T-cell (primary cell): ENCODE results near the gene NDUFV3. TPM values are rescaled to one million over a fixed set of nuclear protein-coding genes. Genes with fewer than 3 reads are reported as not detected.
"Not testable (repeated sequence)": the region's sequence is repeated elsewhere in the genome, so short reads cannot be mapped to it uniquely, and the experiment has no call there.

ENCODE experiments used
- ATAC-seq, 4 experiments: fragments of 200-7000 bp in 3 of 4; fragments of 150-1000 bp in 1 of 4; cut with Tn5 transposase; replicated peaks in 1 of 4; 1 replicate in 3 of 4; 2 replicates in 1 of 4; pipeline ENCODE4 v1.10.0; 2021; ENCODE audit warnings: moderate library complexity in 3 of 4, mild to moderate bottlenecking in 2 of 4, moderate number of reproducible peaks in 1 of 4
- CTCF ChIA-PET, 2 donors: fragments of 300-600 bp; sonication (Branson Sonifier 250); formaldehyde crosslinking; loops; one replicate each; lab custom pipeline; 2022; ENCODE audit warnings: antibody characterized with exemption in 2 of 2; lab: Charles Lee
- POLR2A ChIA-PET, 2 donors: fragments of 300-600 bp; sonication (Branson Sonifier 250); formaldehyde crosslinking; loops; one replicate each; lab custom pipeline; 2022; ENCODE audit warnings: antibody characterized with exemption in 2 of 2; lab: Charles Lee
- DNase-seq, 35 experiments: peaks; one replicate each; pipeline versions ENCODE4 v3.0.0 to v3.0.0-alpha.2; 2013 to 2023
- H3K27ac ChIP-seq: one replicate; pipeline ENCODE4 v1.5.1; 2013; ENCODE audit warnings: low read length
- H3K27me3 ChIP-seq, 2 experiments: replicated peaks in 1 of 2; 1 replicate in 1 of 2; 2 replicates in 1 of 2; pipeline versions ENCODE4 v1.6.1 to v1.7.0; 2013; ENCODE audit warnings: low read length in 1 of 2, mixed read lengths in 1 of 2; ENCODE audit not compliant: control insufficient read depth in 2 of 2, insufficient read depth in 2 of 2; ENCODE audit errors: extremely low read depth in 1 of 2
- H3K36me3 ChIP-seq, 2 donors: 1 replicate in 1 of 2; 2 replicates in 1 of 2; pipeline versions ENCODE4 v1.6.1 to v1.7.0; 2013; ENCODE audit warnings: low read length in 1 of 2; ENCODE audit not compliant: control insufficient read depth in 2 of 2, insufficient read depth in 1 of 2; ENCODE audit errors: extremely low read depth in 1 of 2
- H3K4me1 ChIP-seq, 2 experiments: 1 replicate in 1 of 2; 2 replicates in 1 of 2; pipeline versions ENCODE4 v1.6.1 to v1.7.0; 2013; ENCODE audit warnings: low read length in 2 of 2, mixed read lengths in 1 of 2; ENCODE audit not compliant: insufficient read depth in 2 of 2, control insufficient read depth in 1 of 2; ENCODE audit errors: extremely low read depth in 1 of 2
- H3K4me3 ChIP-seq, 2 donors: 1 replicate in 1 of 2; 2 replicates in 1 of 2; pipeline versions ENCODE4 v1.5.1 to v1.7.0; 2013; ENCODE audit warnings: mild to moderate bottlenecking in 2 of 2, low read length in 1 of 2, moderate library complexity in 1 of 2; ENCODE audit not compliant: control insufficient read depth in 1 of 2; ENCODE audit errors: extremely low read depth in 1 of 2
- H3K9me3 ChIP-seq: 2 replicates; pipeline ENCODE4 v1.7.0; 2013
- H3K27ac Mint-ChIP-seq, 2 donors: one replicate each; pipeline ENCODE4 v1.8.0; 2020 to 2021; ENCODE audit warnings: mild to moderate bottlenecking in 2 of 2, mixed read lengths in 2 of 2
- H3K27me3 Mint-ChIP-seq, 2 donors: one replicate each; pipeline ENCODE4 v1.8.0; 2021 to 2022; ENCODE audit warnings: mixed read lengths in 2 of 2
- H3K36me3 Mint-ChIP-seq: one replicate; pipeline ENCODE4 v1.8.0; 2021; ENCODE audit warnings: mixed read lengths
- H3K4me1 Mint-ChIP-seq, 3 donors: one replicate each; pipeline ENCODE4 v1.8.0; 2020 to 2022; ENCODE audit warnings: mixed read lengths in 3 of 3, mild to moderate bottlenecking in 1 of 3
- H3K4me3 Mint-ChIP-seq, 3 donors: one replicate each; pipeline ENCODE4 v1.8.0; 2020 to 2022; ENCODE audit warnings: mild to moderate bottlenecking in 3 of 3, mixed read lengths in 3 of 3, moderate library complexity in 3 of 3
- H3K9me3 Mint-ChIP-seq, 3 donors: one replicate each; pipeline ENCODE4 v1.8.0; 2020 to 2022; ENCODE audit warnings: mixed read lengths in 3 of 3
- WGBS: methylation state at CpG from one replicate; pipeline ENCODE4 v1.1.5; 2013; ENCODE audit warnings: missing lambda C conversion rate; ENCODE audit not compliant: insufficient coverage; 5-methylcytosine and 5-hydroxymethylcytosine counted together
- total RNA-seq, 35 experiments: library from RNA in 6 of 35; stranded (reverse) in 6 of 35; fragments of 120-200 nt in 1 of 35; gene quantifications; one replicate each; pipeline versions ENCODE4 v1.2.1 to v1.2.4 and lab custom pipeline; 2013 to 2026

NDUFV3 gene
- total RNA-seq, 5 donors from 2014 or later (not counting 1 experiment from before 2014, with no cell fraction given) = 21.3 to 32.0 (median 28.5) TPM

DNA sequence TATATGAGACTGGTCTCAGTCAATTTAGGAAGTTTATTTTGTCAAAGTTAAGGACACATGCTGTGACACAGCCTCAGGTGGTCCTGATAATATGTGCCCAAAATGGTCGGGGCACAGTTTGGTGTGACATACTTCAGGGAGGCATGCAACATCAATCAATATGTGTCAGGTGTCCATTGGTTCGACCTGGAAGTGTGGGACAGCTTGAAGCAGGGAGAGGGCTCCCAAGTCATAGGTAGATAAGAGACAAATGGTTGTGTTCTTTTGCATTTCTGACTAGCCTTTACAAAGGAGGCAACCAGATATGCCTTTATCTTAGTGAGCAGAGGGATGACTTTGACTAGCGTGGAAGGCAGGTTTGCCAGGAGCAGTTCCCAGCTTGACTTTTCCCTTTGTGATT lies 36.9 kb downstream of the NDUFV3 start:
- Histone ChIP-seq H3K27me3 (no peaks in the 10 kb centered on the region), H3K27ac (no peak overlapping the region), H3K4me3 (no peak overlapping the region), H3K36me3 (no peaks in the 10 kb centered on the region), H3K4me1 (peaks cover 0 to 10% of the 10 kb centered on the region in 2 experiments), H3K9me3 (no peaks in the 10 kb centered on the region)
- peaks cover 0 to 7% (median 3%) of the 10 kb centered on the region in 3 donors for H3K4me1 Mint-ChIP-seq
- WGBS = 59% methylated on average over 2 of the region's 3 CpGs
- no peaks in the 10 kb centered on the region for H3K27me3 Mint-ChIP-seq
- H3K9me3 Mint-ChIP-seq = no peaks in the 10 kb centered on the region
- H3K36me3 Mint-ChIP-seq = no peaks in the 10 kb centered on the region
- no peak overlapping the region for H3K27ac Mint-ChIP-seq
- no peak overlapping the region for H3K4me3 Mint-ChIP-seq
- DNase-seq (no peak), ATAC-seq (no peak)
- ChIA-PET CTCF (no interaction called here), POLR2A (no interaction called here)

DNA sequence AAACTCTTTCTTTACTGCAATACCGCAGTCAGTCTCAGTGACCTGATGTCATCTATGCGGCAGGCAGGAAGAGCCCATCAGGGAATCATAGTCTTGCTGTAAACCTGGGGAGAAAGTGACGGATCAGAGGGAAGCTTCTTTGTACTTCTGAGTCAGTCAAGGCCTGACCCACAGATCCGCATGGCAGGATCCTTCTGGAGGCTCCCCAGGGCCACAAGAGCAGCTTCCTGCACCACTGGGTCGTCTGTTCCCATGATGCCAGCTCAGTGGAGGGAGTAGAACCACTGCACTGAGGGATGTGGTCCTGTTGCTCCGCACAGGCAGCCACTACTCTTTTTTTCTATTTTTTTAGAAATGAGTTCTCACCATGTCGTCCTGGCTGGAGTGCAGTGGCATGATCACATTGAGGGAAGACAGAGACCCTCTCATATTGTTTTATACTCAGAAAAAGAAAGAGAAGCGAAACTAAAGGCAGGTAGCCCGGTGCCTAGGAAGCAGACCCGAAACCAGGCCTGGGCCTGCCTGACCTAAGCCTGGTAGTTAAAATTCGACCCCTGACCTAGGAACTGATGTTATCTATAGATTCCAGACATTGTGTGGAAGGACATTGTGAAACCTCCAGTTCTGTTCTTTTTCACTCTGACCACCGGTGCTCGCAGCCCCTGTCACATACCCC lies 38.6 kb downstream of the NDUFV3 start:
- DNase-seq (no peak), ATAC-seq (no peak)
- Histone ChIP-seq H3K4me3 (no peak overlapping the region), H3K9me3 (no peaks in the 10 kb centered on the region), H3K36me3 (no peaks in the 10 kb centered on the region), H3K27me3 (no peaks in the 10 kb centered on the region), H3K4me1 (no peaks in the 10 kb centered on the region), H3K27ac (no peak overlapping the region)
- H3K9me3 Mint-ChIP-seq = no peaks in the 10 kb centered on the region
- CTCF ChIA-PET = no interaction called here
- no peak overlapping the region for H3K4me3 Mint-ChIP-seq
- no peaks in the 10 kb centered on the region for H3K27me3 Mint-ChIP-seq
- no peak overlapping the region for H3K27ac Mint-ChIP-seq
- no peaks in the 10 kb centered on the region for H3K4me1 Mint-ChIP-seq
- H3K36me3 Mint-ChIP-seq = no peaks in the 10 kb centered on the region
- POLR2A ChIA-PET = interaction anchor here in 1 of 2 donors (0.6 kb wide), 1 partner anchor 10 kb away, joined by 4 read pairs; no protein-coding TSS in a partner anchor
- 83% methylated on average over 5 of the region's 13 CpGs for WGBS

DNA sequence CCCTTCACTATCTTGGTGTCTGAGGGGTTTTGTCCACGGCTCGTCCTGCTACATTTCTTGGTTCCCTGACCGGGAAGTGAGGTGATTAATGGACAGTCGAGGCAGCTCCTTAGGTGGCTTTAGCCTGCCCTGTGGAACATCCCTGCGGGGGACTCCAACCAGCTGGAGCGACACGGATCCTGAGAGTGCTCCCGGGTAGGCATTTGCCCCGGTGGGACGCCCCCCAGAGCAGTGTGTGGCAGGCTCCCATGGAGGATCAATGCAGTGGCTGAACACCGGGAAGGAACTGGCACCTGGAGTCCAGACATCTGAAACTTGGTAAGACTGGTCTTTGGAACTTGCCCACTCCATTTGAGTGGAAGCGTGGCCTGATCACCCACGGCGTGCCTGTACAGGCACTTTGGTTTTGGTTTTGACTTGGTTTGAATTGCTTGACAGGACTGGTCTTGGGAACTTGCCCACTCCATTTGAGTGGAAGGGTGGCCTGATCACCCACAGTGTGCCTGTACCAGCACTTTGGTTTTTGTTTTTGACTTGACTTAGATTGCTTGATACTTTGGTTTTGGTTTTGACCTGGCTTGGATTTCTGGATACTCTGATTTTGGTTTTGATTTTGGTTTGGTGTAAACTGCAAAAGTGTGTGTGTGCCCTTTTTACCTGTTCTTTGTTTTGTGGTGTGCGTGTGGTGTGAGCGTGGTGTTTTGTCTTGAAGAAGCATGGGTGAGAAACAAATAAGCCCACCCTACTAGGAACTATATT lies 39.4 kb downstream of the NDUFV3 start:
- H3K4me3 ChIP-seq, H3K36me3 ChIP-seq, DNase-seq, H3K27me3 Mint-ChIP-seq, CTCF ChIA-PET, H3K4me3 Mint-ChIP-seq, H3K4me1 ChIP-seq, ATAC-seq, H3K27ac ChIP-seq, H3K4me1 Mint-ChIP-seq, H3K36me3 Mint-ChIP-seq, H3K9me3 ChIP-seq, H3K27me3 ChIP-seq, H3K27ac Mint-ChIP-seq, H3K9me3 Mint-ChIP-seq: not testable (repeated sequence)
- POLR2A ChIA-PET = interaction anchor here in 1 of 2 donors (0.6 kb wide), 1 partner anchor 96 kb away, joined by 4 read pairs; no protein-coding TSS in a partner anchor
- 96% methylated on average over 12 of the region's 16 CpGs for WGBS

DNA sequence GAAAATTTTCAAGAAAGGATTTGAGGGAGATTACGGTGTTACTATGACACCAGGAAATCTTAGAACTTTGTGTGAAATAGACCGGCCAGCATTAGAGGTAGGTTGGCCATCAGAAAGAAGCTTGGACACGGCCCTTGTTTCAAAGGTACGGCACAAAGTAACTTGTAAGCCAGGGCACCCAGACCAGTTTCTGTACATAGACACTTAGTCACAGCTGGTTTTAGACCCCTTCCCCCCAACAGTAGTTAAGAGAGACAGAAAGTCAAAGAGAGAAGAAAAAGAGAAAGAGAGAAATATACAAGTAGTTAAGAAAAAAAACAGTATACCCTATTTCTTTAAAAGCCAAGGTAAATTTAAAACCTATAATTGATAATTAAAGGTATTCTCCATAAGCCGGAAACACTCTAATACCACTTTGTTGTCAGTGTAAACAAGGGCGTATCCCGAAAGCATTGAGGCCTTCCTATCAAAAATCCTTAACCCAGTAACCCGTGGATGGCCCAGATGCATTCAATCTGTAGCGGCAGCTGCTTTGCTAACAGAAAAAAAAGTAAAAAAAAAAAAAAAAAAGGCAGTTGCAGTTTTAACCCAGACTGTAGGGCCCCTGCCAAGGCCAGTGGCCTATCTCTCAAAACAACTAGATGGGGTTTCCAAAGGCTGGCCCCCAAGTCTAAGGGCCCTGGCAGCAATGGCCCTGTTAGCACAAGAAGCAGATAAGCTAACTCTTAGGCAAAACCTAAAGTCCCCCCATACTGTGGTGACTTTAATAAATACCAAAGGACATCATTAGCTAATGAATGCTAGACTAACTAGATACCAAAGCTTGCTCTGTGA lies 40.2 kb downstream of the NDUFV3 start:
- H3K4me3 Mint-ChIP-seq, H3K4me1 ChIP-seq, H3K36me3 ChIP-seq, H3K27me3 Mint-ChIP-seq, ATAC-seq, H3K9me3 Mint-ChIP-seq, H3K27ac ChIP-seq, CTCF ChIA-PET, H3K4me3 ChIP-seq, DNase-seq, H3K36me3 Mint-ChIP-seq, H3K27ac Mint-ChIP-seq, H3K4me1 Mint-ChIP-seq, H3K9me3 ChIP-seq, H3K27me3 ChIP-seq: not testable (repeated sequence)
- POLR2A ChIA-PET = interaction anchor here in 1 of 2 donors (0.6 kb wide), 1 partner anchor 95 kb away, joined by 4 read pairs; no protein-coding TSS in a partner anchor
- 86% methylated on average over 1 of the region's 9 CpGs for WGBS

DNA sequence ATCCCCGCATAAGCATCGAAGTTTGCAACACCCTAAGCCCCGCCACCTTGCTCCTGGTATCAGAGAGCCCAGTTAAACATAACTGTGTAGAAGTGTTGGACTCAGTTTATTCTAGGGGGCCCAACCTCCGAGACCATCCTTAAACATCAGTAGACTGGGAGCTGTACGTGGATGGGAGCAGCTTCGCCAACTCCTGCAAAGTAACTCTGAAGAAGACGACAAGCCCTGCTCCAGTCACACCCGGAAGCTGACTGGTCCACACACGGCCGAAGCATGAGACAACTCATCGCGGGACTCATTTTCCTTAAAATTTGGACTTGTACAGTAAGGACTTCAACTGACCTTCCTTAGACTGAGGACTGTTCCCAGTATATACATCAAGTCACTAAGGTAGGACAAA lies 40.9 kb downstream of the NDUFV3 start:
- H3K4me3 Mint-ChIP-seq, H3K4me3 ChIP-seq, H3K4me1 Mint-ChIP-seq, H3K27me3 Mint-ChIP-seq, H3K4me1 ChIP-seq, H3K27ac ChIP-seq, DNase-seq, POLR2A ChIA-PET, H3K27me3 ChIP-seq, H3K9me3 Mint-ChIP-seq, ATAC-seq, H3K9me3 ChIP-seq, H3K27ac Mint-ChIP-seq, H3K36me3 ChIP-seq, H3K36me3 Mint-ChIP-seq, CTCF ChIA-PET: not testable (repeated sequence)
- 62% methylated on average over 3 of the region's 12 CpGs for WGBS

DNA sequence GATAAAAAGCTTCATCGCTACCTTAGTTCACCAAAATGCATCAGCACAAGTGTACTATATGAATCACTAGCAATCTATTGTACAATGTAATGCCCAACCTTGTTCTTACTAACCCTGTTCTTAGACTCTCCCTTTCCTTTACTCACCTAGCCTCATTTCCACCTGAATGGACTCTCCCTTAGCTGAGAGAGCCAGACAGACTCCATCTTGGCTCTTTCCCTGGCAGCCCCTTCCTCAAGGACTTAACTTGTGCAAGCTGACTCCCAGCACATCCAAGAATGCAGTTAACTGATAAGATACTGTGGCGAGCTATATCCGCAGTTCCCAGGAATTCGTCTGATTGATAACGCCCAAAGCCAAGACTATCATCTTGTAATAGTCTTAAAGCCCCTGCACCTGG lies 43.3 kb downstream of the NDUFV3 start:
- H3K9me3 Mint-ChIP-seq, CTCF ChIA-PET, H3K27me3 Mint-ChIP-seq, H3K36me3 Mint-ChIP-seq, ATAC-seq, H3K4me3 ChIP-seq, H3K4me1 ChIP-seq, H3K9me3 ChIP-seq, DNase-seq, POLR2A ChIA-PET, H3K27me3 ChIP-seq, H3K4me3 Mint-ChIP-seq, H3K4me1 Mint-ChIP-seq, H3K27ac ChIP-seq, H3K36me3 ChIP-seq, H3K27ac Mint-ChIP-seq: not testable (repeated sequence)
- WGBS = no CpG with 5 or more reads among the region's 5 CpGs
